ENCODE measurements around the gene ASPG.

Gene ASPG

DNA sequence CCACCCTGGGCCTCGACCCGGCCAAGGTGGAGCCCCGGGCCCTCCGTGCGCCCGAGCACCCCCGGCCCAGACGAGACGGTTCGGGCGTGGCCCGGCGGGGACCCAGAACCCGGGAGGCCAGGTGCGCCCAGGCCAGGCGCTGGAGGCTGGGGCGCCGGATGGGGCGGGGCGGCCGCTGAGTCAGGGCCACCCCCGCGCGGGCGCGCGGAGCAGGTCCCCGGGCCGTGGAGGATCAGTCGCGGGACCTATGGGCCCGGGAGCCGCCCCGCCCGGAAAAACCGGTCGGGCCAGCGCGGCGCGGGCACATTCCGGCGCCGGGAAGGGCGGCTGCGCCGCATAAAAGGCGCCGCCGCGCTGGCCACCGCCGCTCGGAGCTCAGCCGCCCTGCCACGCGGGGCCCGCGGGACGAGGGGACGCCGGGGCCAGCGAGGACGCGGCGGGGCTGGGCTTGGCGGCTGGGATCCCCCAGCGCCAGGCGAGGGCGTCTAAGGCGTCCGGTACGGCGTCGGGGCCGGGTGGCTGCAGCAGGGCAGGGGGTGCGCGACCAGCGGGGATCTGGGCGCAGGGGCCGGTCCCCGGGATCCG, 31.3 kb downstream of the ASPG start:
- no peak for DNase-seq (ENCODE audit: low read depth)

DNA sequence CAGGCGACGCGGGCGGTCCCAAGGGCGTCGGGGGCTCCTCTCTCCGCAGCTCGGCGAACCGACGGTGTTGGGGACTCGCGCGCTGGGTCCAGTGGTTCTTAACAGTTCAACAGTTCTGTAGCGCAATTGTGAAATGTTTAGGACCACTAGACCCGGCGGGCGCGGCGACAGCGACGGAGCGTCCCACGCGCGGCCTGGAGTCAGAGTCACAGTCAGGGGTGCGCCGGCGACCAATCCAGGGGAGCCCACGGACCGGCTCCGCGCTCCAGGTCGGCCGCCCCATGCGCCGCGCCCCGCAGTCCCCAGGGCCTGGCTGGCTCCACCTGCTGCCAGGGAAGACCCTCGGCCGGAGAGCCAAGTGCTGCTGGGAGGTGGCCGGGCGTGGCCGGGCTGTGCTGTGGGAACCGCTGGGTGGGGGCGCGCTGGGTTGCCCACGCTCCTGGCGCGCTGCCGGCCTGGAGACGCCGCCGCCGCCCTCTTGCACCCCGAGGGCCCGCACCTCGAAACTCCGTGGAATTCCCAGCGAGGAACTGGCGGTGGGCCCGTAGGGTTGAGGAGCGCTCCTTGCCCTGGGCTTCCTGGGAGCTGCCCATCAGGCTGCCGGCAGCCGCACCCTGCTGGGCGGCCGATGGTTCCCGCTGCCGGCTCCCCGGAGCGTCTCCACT, 32.0 kb downstream of the ASPG start:
- no peak for DNase-seq (ENCODE audit: low read depth)

DNA sequence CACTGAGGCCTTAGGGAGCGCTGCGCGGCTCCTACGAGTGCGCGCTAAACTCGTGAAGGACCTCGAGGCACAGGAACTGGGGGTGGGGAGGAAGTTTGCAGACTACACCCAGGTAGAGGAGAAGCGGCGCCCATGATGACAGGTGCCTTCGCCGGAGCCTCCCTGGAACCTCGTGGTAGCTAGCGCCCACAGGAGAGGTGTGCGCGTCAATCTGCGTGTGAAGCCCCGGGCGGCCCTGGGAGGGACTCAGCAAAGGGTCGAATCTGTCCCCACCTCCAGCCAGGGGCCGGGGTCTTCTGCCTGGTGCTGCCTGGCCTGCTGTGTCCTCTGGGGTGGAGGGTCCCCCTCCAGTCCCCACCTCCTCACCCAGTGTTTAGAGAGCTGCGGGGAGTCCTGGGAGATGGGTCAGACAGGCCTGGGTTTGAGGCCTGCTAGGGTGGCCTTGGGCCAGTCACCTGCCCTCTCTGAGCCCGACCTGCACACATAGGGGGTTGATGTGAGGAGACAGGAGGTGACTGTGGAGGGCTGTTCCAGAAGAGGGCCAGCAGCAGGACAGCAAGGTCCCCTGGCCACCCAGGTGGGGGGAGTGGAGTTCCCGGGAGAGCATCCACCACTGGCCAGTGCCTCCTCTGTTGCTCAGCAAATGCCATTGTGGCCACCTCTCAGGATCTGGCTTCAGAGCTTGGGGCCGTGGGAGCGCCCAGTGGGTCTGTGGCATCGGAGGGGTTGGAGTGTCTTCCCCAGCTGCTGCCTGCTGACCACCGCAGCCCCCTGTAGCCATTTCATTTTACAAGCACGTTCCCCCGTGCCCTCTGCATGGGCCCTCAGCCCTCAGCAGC, 32.7 kb downstream of the ASPG start:
- no peak for DNase-seq (ENCODE audit: low read depth)

DNA sequence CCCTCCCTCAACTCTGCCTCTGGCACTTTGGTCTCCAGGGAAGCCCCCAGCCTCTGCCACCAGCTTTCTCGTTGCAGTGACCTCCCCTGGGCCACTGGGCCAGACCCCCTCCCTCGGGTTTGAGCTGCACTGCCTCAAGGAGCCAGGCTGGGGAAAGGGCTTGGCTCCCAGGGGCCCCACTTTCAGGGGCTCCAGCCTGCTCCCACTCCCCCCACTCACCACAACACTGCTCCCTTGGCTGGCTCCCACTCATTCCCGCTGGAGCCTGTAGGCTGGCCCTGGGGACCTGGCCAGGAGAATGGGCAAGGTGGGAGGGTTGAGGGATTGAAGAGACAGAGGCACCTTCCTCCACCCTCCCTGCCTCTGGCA, 33.6 kb downstream of the ASPG start:
- no peak for DNase-seq (ENCODE audit: low read depth)

DNA sequence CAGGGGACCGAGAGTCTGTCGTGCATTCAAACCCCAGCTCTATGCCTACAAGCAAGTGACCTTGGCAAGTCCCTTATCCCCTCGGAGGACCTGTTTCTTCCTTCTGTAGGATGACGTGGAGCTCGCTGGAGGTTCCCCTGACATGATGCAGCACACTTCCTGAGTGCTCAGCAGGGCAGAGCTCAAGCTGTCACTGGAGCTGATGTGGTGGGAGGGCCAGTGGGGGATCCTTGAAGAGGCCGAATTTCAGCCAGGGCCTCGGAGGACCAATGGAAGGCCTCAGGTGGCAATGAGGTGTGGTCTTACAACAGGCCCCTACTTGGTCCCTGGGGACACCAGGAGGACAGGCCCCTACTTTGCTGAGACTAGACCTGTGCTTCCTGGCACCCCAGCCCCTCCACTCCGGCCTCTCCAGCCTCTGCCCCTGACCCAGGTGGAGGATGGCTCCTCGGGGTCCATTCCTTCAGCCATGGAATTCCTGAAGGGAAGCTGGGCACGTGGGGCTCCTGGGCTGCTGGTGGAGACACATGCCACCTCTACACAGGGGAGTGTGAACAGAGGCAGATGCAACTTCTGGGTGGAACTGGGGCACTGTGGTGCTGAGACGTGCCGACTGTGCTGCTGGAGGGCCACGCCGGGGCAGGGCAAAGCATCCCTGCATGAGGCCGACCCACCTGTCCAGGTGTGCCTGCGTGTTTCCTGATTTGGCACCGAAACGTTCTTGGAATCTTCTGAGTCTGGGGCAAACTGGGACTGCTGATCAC, 34.2 kb downstream of the ASPG start:
- DNase-seq (ENCODE audit: low read depth), result no peak

DNA sequence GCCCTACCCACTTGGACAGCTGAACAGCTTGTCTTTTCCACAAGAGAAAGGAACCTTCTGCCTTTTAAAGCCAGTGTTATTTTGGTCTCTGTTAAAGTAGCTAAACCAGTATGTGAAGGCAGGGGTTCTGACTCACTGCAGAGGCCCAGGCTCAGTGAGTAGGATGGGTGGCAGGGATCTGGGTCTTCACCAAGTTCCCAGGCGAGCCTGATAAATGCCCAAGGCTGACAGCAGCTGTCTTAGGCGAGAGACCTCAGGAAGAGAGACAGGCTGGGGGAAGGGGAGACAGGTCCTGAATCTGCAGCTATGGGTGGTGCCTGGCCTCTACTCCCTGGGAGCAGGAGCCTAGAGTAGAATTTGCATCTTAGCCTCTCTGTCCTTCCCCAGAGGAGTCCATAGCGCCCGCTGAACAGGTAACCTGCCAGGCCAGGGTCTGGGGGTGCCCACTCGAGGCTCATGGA, 34.8 kb downstream of the ASPG start:
- DNase-seq (ENCODE audit: low read depth), result no peak

DNA sequence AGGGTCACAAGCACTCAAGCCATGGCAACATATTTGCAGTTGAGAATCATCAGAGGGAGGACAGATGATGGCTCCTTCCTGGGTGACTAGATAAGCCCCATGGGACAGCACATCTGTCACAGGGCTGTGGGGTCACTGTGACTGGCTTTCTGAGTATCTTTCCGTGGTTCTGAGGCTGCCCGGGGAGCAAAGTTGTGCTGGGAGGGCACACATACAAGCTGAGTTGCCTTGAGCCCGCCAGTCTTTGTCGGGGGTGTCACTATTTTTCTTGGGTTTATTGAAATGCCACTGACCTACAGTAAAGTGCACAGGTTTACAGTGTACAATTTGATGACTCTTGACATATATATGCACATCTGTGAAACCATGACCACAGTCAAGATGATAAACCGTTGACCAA, 35.6 kb downstream of the ASPG start:
- DNase-seq (ENCODE audit: low read depth), result no peak

DNA sequence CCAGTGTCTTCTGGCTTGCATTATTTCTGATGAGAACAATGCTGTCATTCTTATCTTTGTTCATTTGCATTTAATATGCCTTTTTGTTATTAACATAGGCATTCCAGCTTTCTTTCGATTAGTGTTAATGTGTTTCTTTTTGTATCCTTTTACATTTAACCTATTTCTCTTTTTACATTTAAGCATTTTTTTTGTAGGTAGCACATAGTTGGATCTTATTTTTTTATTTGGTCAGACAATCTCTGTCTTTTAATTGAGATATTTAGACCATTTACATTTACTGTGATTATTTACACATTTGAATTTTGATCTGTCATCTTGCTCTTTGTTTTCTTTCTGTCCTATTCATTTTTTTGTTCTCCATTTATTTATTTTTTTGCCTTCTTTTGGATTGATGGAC, 38.4 kb downstream of the ASPG start:
- no peak for DNase-seq (ENCODE audit: low read depth)

DNA sequence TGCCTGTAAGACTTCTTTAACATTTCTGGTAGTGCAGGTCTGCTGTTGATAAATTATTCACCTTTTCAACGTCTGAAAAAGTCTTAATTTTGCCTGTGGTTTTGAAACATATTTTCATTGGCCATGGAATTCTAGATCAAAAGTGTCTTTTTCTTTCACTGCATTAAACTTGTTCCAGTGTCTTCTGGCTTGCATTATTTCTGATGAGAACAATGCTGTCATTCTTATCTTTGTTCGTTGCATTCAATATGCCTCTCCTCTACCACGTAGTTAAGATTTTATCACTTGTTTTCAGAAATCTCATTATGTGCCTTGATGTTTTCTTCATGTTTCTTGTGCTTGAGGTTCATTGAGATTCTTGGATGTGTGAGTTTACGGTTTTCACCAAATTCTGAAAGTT, 39.5 kb downstream of the ASPG start:
- no peak for DNase-seq (ENCODE audit: low read depth)

DNA sequence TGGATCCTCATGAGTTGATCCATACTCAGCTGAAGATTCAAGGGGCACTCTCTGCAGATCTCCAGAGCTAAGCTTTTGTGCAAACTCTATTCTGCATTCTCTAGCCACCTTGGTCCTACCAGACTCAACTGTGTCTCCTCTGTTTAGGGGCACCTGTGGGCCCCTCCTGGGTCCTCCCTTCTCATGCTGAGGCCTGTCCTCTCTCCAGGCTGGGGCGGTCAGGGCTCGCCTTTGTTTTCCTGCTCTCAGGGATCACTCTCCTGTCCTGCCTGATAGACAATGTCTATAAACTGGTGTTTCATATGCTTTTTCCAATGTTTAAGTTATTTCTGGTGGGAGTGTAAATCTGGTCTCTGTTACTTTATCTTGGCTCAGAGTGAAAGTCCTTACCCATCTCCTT, 41.3 kb downstream of the ASPG start:
- no peak for DNase-seq (ENCODE audit: low read depth)

DNA sequence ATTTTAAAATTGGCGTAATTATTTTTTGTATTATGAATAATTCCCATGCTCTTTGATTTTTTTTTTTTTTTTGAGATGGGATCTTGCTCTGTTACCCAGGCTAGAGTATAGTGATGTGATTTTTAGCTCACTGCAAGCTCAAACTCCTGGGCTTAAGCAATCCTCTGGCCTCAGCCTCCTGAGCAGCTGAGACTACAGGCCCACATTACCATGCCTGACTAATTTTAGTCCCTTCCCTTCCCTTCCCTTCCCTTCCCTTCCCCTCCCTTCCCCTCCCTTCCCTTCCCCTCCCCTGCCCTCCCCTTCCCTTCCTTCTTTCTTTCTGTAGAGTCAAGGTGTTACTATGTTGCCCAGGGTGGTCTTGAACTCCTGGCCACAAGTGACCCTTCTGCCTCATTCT, 43.5 kb downstream of the ASPG start:
- DNase-seq (ENCODE audit: low read depth), result no peak

DNA sequence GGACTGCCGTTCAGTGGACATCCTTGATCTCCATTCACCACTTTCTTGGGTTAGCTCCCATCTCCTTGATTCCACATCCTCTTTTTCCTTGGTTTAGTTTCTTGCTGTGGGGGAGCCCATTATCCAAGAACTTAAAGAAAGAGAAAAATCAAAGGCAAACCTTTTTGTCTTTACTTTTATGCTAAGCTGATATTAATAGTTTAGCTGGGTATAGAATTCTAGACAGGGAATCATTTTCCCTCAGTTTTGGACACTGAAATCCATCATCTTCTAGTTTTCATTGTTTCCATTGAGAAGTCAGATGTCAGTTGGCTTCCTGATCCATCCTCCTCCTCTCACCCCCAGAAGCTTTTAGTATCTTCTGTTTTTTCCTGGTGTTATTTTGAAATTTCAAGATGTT, 44.1 kb downstream of the ASPG start:
- DNase-seq (ENCODE audit: low read depth), result no peak

DNA sequence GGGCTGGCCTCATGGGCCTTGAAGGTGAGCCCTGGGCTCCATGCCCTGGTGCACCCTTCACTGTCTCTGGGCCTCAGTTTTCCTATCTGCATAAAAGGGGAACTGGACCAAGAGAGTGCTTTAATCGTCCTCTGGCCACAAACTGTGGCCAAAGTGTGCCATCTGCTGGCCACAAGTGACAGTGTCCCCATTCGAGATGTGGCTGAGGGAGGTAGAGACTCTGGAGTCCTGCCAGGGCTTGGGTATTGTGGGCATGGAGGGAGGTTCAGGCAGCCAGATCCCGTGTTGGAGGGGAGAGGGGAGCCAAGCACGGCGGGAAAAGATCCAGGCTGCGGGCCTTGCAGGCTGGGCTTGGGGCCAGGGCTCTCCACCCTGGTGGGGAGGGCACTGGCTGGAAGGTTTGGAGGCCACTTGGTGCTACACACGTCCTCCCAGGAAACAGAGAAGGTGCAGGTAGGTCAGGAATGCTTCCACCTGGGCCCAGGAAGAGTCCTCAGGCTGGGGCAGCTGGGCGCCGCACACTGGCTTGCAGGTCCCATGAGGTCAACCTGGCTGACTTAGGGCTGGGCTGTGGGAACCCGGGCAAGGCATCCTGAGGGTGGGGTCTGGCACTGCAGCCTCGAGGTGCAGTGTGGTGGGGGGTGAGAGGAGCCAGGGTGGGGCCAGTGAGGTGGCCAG, 45.6 kb downstream of the ASPG start:
- no peak for DNase-seq (ENCODE audit: low read depth)

DNA sequence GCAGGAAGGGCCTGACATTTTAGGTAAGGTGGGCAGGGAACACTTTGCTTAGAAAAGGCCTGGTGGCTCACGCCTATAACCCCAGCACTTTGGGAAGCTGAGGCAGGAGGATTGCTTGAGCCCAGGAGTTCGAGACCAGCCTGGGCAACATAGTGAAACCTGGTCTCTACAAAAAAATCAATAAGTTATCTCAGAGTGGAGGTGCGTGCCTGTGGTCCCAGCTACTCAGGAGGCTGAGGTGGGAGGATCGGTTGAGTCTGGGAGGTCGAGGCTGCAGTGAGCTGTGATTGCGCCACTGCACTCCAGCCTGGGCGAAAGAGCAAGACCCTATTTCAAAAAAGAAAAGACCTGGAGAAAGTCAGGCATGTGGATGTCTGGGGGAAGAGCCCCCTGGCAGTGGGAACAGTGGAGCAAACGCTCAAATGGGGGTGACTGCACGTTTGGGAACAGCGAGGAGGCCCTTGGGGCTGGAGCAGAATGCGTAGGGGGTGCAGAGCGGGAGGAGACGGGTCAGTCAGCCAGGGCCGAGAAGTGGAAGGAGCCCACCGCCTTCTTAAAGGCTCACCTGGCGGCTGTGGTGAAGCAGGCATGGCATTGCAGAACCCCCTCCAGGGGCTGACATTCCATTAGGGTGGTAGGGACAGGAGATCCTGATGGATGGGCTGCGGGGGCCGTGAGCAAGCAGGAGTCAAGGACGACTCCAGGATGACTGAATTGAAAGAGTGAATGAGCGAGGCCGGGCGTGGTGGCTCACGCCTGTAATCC, 46.6 kb downstream of the ASPG start:
- DNase-seq (ENCODE audit: low read depth), result no peak

DNA sequence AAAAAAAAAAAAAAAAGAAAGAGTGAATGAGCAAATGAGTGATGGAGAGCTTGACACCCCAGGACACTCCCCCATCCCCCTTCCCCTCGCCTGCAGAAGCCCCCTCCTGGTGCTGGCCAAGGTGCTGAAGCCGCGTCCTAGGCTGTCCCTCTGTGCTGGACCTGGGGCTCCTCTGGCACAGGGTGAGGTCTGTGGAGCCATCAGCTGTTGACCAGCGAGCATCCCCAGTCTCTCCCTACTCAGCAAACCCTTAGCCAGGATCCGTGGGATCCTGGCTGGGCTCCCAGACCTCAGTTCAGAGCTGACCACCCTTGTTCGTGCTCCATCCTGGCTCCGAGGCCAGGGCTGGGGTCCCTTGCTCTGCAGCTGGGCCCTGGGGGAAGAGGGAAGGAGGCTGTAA, 47.5 kb downstream of the ASPG start:
- no peak for DNase-seq (ENCODE audit: low read depth)

DNA sequence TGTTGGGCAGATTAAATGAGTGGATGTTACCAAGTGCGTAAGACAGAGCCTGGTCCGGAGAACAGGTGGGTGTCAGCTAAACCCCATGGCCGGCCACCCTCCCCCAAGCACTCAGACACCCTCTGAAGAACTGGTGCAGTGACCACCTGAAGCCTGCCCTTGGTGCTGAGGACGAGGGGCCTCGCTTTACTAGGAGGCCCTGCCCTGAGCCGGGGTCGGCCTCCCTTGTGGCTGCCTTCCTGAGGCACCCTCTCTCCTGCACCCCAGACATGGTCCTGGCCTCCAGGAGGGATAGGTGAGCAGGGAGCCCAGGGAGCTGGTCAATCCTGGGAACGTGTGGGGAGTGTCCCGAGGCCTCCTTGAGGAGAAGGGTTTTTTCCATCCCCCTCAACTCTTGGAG, 48.0 kb downstream of the ASPG start:
- no peak for DNase-seq (ENCODE audit: low read depth)

DNA sequence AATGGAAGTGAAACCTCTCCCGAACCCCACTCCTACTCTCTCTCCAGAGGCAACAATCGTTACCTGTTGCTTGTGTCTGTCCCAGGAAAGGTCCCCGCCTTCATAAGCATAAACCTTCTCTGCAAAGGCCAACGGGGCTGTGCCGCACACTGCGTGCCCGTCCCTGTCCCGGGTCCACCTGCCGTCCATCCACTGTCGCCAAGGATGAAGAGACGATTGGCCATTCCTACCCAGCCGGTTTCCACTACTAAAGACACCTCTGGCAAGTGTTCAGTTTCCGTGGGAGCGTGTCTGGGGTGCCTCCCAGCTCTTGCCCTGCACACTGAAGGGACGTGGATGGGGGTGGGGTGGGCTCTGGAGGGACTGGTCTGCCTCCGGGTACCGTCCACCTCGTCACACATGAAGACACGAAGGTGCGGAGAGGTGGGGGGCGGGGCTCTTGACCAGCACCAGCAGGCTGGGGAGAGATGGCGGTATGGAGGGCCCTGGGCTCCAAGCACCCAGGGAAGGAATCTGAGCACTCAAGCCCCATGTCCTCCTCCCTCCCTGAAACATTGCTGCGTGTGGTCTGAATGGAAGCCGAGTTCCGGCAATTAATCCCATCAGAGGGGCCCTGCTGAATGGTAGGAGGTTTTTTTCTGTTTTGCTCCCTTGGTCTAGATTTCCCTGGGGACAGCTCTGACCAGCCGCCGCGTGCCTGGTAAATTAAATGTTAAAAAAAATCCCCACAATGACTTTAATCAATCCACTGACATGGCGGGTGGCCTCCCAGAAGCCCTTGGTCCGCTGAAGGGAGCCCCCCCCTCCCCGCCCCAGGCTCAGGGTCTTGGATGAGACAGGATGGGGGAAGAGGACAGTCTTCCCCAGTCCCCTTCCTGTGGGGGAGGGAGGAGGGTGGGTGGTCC, 48.8 kb downstream of the ASPG start:
- DNase-seq (ENCODE audit: low read depth), result no peak

DNA sequence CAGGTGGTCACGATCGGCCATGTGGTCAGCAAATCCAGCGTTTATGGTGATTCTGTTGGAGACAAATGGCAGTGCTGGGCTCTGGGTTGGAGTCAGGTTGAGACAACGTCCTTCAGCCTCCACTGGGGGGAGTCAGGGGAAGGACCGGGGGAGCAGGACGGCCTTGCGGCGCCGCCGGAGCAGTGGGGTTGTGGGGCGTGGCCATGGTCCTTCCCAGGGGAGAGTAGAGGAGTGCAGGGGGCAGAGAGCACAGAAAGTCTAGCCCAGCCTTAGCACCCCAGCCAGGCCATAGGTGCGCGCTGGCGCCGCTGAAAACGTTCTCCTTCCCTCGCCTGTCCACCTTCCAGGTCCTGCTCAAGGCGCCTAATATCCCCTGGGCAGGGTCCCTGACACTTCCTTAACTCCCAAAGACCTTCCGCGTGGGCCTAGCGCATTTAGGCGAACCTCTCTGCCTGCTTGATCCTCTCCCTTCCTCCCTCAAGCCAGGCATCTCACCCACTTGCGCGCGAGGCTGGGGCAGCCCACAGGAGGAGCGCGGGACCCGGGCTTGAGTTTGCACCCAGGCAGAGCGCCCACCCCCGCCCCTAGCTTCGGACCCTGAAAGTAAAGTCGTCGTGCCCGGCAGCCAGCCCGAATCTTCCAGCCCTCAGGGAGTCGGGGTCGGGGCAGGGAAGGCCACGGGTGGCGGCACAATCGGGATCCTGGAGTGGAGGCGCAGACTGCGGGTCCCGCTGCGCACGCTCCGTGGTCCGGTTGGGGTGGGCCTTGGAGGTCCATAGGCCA, 49.8 kb downstream of the ASPG start:
- no peak for DNase-seq (ENCODE audit: low read depth)

DNA sequence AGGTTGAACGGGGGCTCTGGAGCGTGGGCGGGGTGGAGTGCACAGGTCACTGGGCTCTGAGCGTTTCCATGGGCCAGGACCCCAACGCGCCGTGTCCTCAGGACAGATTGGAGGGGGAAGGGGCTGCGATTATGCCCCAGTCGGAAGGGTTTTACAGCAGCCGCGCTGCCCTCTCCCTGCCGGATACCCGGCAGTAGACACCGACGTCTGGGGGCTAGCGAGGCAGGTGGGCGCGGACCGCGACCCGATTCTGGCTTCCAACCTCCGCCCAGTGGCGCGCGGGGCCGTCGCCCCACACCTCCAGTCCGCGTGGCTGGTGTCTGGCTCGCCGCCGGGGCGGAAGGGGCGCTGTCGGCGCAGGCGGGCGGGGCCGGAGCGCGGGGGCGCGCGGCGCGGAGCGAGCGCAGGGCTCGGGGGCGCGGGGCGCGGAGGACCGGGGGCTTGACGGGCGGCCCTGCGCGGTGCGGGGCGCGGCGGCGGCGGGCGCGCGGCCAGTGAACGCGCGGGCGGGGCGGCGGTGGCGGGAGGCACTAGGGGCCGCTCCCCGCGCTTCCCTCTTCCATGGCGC, 50.5 kb downstream of the ASPG start:
- no peak for DNase-seq (ENCODE audit: low read depth)

Data from CMK (cell line).